Measurements from ENCODE around the gene COG3. TPM values are rescaled to one million over a fixed set of nuclear protein-coding genes. Genes with fewer than 3 reads are reported as not detected.

COG3 gene
- total and polyA plus RNA-seq, 2 of the 13 experiments (the other 11 are each of a cell fraction or from before 2014, with no cell fraction given): 37.8 to 47.5 TPM

DNA sequence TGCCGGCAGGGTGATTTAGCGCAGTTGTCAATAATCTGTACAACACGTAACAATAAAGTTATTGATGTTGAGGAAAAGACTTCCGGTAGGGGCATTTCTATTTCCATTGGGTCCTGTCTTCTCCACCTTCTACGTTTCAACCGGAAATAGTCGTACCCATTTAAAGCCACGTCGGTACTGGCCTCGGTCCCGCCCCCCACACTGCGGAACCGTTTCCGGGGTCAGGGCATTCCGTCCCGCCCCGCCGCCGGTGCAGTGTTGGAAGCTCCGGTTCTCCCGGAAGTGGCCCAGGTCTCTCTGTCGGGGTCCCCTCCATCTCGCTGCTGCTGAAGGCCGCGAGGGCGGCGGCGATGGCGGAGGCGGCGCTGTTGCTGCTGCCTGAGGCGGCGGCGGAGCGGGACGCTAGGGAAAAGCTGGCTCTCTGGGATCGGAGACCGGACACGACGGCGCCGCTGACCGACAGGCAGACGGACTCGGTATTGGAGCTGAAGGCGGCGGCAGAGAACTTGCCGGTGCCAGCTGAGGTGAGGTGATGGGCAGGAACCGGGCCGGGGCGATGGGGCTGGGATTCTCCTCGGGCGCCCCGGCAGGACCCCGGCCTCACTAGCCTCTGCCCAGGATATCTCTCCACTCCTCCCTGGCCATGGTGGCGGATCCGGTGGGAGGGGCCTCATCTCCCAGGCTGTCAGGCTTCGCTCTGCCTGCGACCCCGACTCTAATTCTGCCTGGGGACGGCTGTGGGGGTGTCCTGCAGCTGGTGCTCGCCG is at the start of gene COG3 (continued):
- TF ChIP-seq ZNF24 (IDR thresholded peaks at IDR 0.05) (0 out of 2 replicates have a peak, but pooled peaks have one; percentile 30), STAT5B (CRISPR knock-in tag; IDR thresholded peaks at IDR 0.05) (no peak), TEAD3 (CRISPR knock-in tag; optimal IDR thresholded peaks at IDR 0.05; ENCODE audit: borderline replicate concordance) (peak; percentile 75), POLR2A (IDR thresholded peaks at IDR 0.05; ENCODE audit: insufficient read depth in 1 of 2, low read depth in 2 of 2, low read length in 2 of 2) (peak; percentile 71 to 75), REL (CRISPR knock-in tag; conservative IDR thresholded peaks at IDR 0.05) (0 out of 2 replicates have a peak, but pooled peaks have one; percentile 58), ZNF605 (CRISPR knock-in tag; IDR thresholded peaks at IDR 0.05) (peak; percentile 69; the same call in 1 of the 2 replicates), ZNF276 (CRISPR knock-in tag; IDR thresholded peaks at IDR 0.05; ENCODE audit: low read depth) (0 out of 2 replicates have a peak, but pooled peaks have one; percentile 54), GATAD2A (CRISPR knock-in tag; IDR thresholded peaks at IDR 0.05) (peak; percentile 67), KLF9 (CRISPR knock-in tag; IDR thresholded peaks at IDR 0.05; ENCODE audit: low read depth) (0 out of 2 replicates have a peak, but pooled peaks have one; percentile 31), NFE2L2 (IDR thresholded peaks at IDR 0.05; ENCODE audit: low read length) (no peak), ZNF550 (CRISPR knock-in tag; IDR thresholded peaks at IDR 0.05; ENCODE audit: borderline replicate concordance) (no peak), HHEX (CRISPR knock-in tag; IDR thresholded peaks at IDR 0.05) (no peak), CCAR2 (optimal IDR thresholded peaks at IDR 0.05; ENCODE audit: low read depth, low read length) (no peak), HNRNPK (IDR thresholded peaks at IDR 0.05; ENCODE audit: low read depth, low read length, poor library complexity, severe bottlenecking) (no peak), FUBP1 (CRISPR knock-in tag; IDR thresholded peaks at IDR 0.05; ENCODE audit: borderline replicate concordance) (no peak), ZNF672 (CRISPR knock-in tag; IDR thresholded peaks at IDR 0.05) (no peak), PBX3 (CRISPR knock-in tag; IDR thresholded peaks at IDR 0.05; ENCODE audit: borderline replicate concordance) (no peak), ZNF879 (CRISPR knock-in tag; IDR thresholded peaks at IDR 0.05) (peak; percentile 71; the same call in 1 of the 2 replicates), ZNF720 (CRISPR knock-in tag; IDR thresholded peaks at IDR 0.05) (no peak), ZNF256 (CRISPR knock-in tag; conservative IDR thresholded peaks at IDR 0.05) (no peak), PCBP1 (IDR thresholded peaks at IDR 0.05; ENCODE audit: borderline replicate concordance, low read depth, low read length) (no peak), NKX3-1 (CRISPR knock-in tag; IDR thresholded peaks at IDR 0.05) (no peak)
- TF ChIP-seq, protein P1, sequence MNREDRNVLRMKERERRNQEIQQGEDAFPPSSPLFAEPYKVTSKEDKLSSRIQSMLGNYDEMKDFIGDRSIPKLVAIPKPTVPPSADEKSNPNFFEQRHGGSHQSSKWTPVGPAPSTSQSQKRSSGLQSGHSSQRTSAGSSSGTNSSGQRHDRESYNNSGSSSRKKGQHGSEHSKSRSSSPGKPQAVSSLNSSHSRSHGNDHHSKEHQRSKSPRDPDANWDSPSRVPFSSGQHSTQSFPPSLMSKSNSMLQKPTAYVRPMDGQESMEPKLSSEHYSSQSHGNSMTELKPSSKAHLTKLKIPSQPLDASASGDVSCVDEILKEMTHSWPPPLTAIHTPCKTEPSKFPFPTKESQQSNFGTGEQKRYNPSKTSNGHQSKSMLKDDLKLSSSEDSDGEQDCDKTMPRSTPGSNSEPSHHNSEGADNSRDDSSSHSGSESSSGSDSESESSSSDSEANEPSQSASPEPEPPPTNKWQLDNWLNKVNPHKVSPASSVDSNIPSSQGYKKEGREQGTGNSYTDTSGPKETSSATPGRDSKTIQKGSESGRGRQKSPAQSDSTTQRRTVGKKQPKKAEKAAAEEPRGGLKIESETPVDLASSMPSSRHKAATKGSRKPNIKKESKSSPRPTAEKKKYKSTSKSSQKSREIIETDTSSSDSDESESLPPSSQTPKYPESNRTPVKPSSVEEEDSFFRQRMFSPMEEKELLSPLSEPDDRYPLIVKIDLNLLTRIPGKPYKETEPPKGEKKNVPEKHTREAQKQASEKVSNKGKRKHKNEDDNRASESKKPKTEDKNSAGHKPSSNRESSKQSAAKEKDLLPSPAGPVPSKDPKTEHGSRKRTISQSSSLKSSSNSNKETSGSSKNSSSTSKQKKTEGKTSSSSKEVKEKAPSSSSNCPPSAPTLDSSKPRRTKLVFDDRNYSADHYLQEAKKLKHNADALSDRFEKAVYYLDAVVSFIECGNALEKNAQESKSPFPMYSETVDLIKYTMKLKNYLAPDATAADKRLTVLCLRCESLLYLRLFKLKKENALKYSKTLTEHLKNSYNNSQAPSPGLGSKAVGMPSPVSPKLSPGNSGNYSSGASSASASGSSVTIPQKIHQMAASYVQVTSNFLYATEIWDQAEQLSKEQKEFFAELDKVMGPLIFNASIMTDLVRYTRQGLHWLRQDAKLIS (CRISPR knock-in tag; IDR thresholded peaks at IDR 0.05): no peak
